A549 (cell line): Measurements from ENCODE around the gene NRXN2. TPM values are rescaled to one million over a fixed set of nuclear protein-coding genes. Genes with fewer than 3 reads are reported as not detected.

Source experiments
- ATAC-seq, 2 experiments: fragments of 200-7000 bp in 1 of 2; fragments of >200 bp in 1 of 2; cut with Nextera tagmentation in 1 of 2; cut with Tn5 transposase in 1 of 2; 3 replicates each; pipeline versions ENCODE4 v1.8.0 to v1.9.1; 2018 to 2020; ENCODE audit warnings: mild to moderate bottlenecking in 1 of 2, moderate library complexity in 1 of 2
- CTCF ChIA-PET: fragments of 300-600 bp; sonication (Branson Sonifier 250); formaldehyde crosslinking; extraction: SDS; loops from one replicate; lab custom pipeline; 2021; ENCODE audit warnings: antibody characterized with exemption, inconsistent platforms; lab: Yijun Ruan, JAX
- POLR2A ChIA-PET: fragments of 350-600 bp; formaldehyde crosslinking; extraction: SDS; loops from one replicate; lab custom pipeline; 2021; ENCODE audit warnings: antibody characterized with exemption, inconsistent platforms; lab: Yijun Ruan, JAX
- DNase-seq, 2 experiments: peaks; one replicate each; pipeline versions ENCODE4 v3.0.0 to v3.0.0-alpha.2; 2011 to 2016; ENCODE audit warnings: low read depth in 1 of 2, low spot score in 1 of 2
- FAIRE-seq: peaks from 2 replicates; lab custom pipeline; 2011; peaks lifted over from hg19 to GRCh38; lab: Jason Lieb, UNC
- H3K27ac ChIP-seq, 2 experiments: fragments of >200 bp; sonication (Bioruptor Twin); formaldehyde crosslinking; 3 replicates each; pipeline ENCODE4 v1.5.1; 2016 to 2017
- H3K4me1 ChIP-seq: fragments of >200 bp; sonication (Bioruptor Twin); formaldehyde crosslinking; 3 replicates; pipeline ENCODE4 v1.6.1; 2016
- H3K4me2 ChIP-seq: fragments of >200 bp; sonication (Bioruptor Twin); formaldehyde crosslinking; 3 replicates; pipeline ENCODE4 v1.6.1; 2016
- H3K4me3 ChIP-seq: fragments of >200 bp; sonication (Bioruptor Twin); formaldehyde crosslinking; 3 replicates; pipeline ENCODE4 v1.5.1; 2016
- H3K9me3 ChIP-seq: fragments of >200 bp; sonication (Bioruptor Twin); formaldehyde crosslinking; 3 replicates; pipeline ENCODE4 v1.6.1; 2016
- CEBPB ChIP-seq, 2 experiments: fragments of >200 bp in 1 of 2; sonication (Bioruptor Twin) in 1 of 2; formaldehyde crosslinking in 1 of 2; IDR thresholded peaks; 2 replicates each; pipeline ENCODE4 v1.6.1; 2012 to 2016
- CHD4 ChIP-seq: fragments of 200-600 bp; sonication (generic); IDR thresholded peaks from 2 replicates; pipeline ENCODE4 v1.6.1; 2016; ENCODE audit warnings: antibody characterized with exemption, mild to moderate bottlenecking, borderline replicate concordance
- EP300 ChIP-seq, 2 experiments: fragments of >200 bp; sonication (Bioruptor Twin); formaldehyde crosslinking; IDR thresholded peaks; 2 replicates in 1 of 2; 3 replicates in 1 of 2; pipeline ENCODE4 v1.6.1; 2016 to 2017
- ESRRA ChIP-seq: fragments of 150-350 bp; IDR thresholded peaks from 2 replicates; pipeline ENCODE4 v1.6.1; 2014; ENCODE audit warnings: mild to moderate bottlenecking, low read length, borderline replicate concordance
- FOSL2 ChIP-seq, 2 experiments: fragments of 450-650 bp in 1 of 2; fragments of >200 bp in 1 of 2; sonication (Bioruptor Twin) in 1 of 2; formaldehyde crosslinking; IDR thresholded peaks; 2 replicates each; pipeline versions ENCODE4 v1.5.0 to v1.6.1; 2016 to 2020; ENCODE audit warnings: mild to moderate bottlenecking in 1 of 2, moderate library complexity in 1 of 2
- HMGXB4 ChIP-seq: fragments of 250-450 bp; sonication (Bioruptor Pico); IDR thresholded peaks from 2 replicates; pipeline ENCODE4 v1.5.0; 2021; ENCODE audit warnings: mild to moderate bottlenecking, moderate library complexity, borderline replicate concordance
- HOXA7 ChIP-seq: fragments of 250-450 bp; sonication (Bioruptor Pico); IDR thresholded peaks from 2 replicates; pipeline ENCODE4 v1.5.0; 2020; ENCODE audit warnings: mild to moderate bottlenecking, moderate library complexity
- HOXB13 ChIP-seq: fragments of 250-450 bp; sonication (Bioruptor Pico); IDR thresholded peaks from 2 replicates; pipeline ENCODE4 v1.5.0; 2020; ENCODE audit warnings: low read depth, mild to moderate bottlenecking, moderate library complexity
- HOXB5 ChIP-seq: fragments of 250-450 bp; sonication (Bioruptor Pico); IDR thresholded peaks from 2 replicates; pipeline ENCODE4 v1.5.0; 2020; ENCODE audit warnings: mild to moderate bottlenecking, moderate library complexity
- JUNB ChIP-seq: fragments of >200 bp; sonication (Bioruptor Twin); formaldehyde crosslinking; IDR thresholded peaks from 2 replicates; pipeline ENCODE4 v1.6.1; 2016
- KDM1A ChIP-seq: fragments of 200-600 bp; sonication (generic); IDR thresholded peaks from 2 replicates; pipeline ENCODE4 v1.6.1; 2016; ENCODE audit warnings: low read depth, mild to moderate bottlenecking
- KDM5A ChIP-seq: fragments of 200-600 bp; sonication (generic); IDR thresholded peaks from 2 replicates; pipeline ENCODE4 v1.6.1; 2016; ENCODE audit warnings: antibody characterized with exemption, mild to moderate bottlenecking
- MYC ChIP-seq: IDR thresholded peaks from 2 replicates; pipeline ENCODE4 v1.6.1; 2012; ENCODE audit warnings: mild to moderate bottlenecking, inconsistent platforms, low read length, improper control_type of control experiment, borderline replicate concordance
- REST ChIP-seq: fragments of 200-600 bp; sonication (generic); IDR thresholded peaks from 2 replicates; pipeline ENCODE4 v1.6.1; 2016; ENCODE audit warnings: antibody characterized with exemption, mild to moderate bottlenecking, moderate library complexity
- RNF2 ChIP-seq: fragments of 200-600 bp; sonication (generic); IDR thresholded peaks from 2 replicates; pipeline ENCODE4 v1.6.1; 2016; ENCODE audit warnings: low read depth, mild to moderate bottlenecking, antibody characterized with exemption, moderate library complexity, borderline replicate concordance
- TFCP2L1 ChIP-seq: fragments of 250-450 bp; sonication (Bioruptor Pico); IDR thresholded peaks from 2 replicates; pipeline ENCODE4 v1.5.0; 2021; ENCODE audit warnings: mild to moderate bottlenecking
- TP53 ChIP-seq: fragments of 250-450 bp; sonication (Bioruptor Pico); IDR thresholded peaks from 2 replicates; pipeline ENCODE4 v1.5.0; 2021; ENCODE audit warnings: mild to moderate bottlenecking, moderate library complexity
- ZC3H11A ChIP-seq: fragments of 450-650 bp; IDR thresholded peaks from 2 replicates; pipeline ENCODE4 v1.6.1; 2014; ENCODE audit warnings: antibody characterized with exemption, mild to moderate bottlenecking
- ZNF302 ChIP-seq: fragments of 250-450 bp; sonication (Bioruptor Pico); IDR thresholded peaks from 2 replicates; pipeline ENCODE4 v1.9.0; 2021; ENCODE audit warnings: inconsistent platforms, mild to moderate bottlenecking, moderate library complexity
- ZSCAN20 ChIP-seq: fragments of 250-450 bp; sonication (Bioruptor Pico); IDR thresholded peaks from 2 replicates; pipeline ENCODE4 v1.8.0; 2022; ENCODE audit warnings: mild to moderate bottlenecking, moderate library complexity
- WGBS: methylation state at CpG from one replicate; pipeline ENCODE4 v1.1.6; 2017; ENCODE audit errors: missing lambda C conversion rate; 5-methylcytosine and 5-hydroxymethylcytosine counted together
- polyA plus RNA-seq, 4 experiments: library from polyadenylated mRNA; depleted of rRNA in 3 of 4; stranded (reverse); fragments of >200 nt; fragmentation: RNase III in 1 of 4; extraction: RNeasy Plus Mini Kit Qiagen cat#74134 plus additional on column Dnase treatment in 1 of 4; gene quantifications; 2 replicates in 3 of 4; 3 replicates in 1 of 4; pipeline ENCODE4 v1.2.3, GENCODE V29; 2011 to 2017

Gene NRXN2
- polyA plus RNA-seq, 2 of the 4 experiments (the other 2 are of a cell fraction), result 0.04 TPM; not detected in 1

- H3K9me3 ChIP-seq, result no peaks in the 10 kb centered on the region
- ATAC-seq (no peak), DNase-seq (no peak), FAIRE-seq (no peak)
- POLR2A ChIA-PET, result no interaction called here
- H3K4me2 ChIP-seq, result no peak overlapping the region
- H3K27ac ChIP-seq, result no peak overlapping the region
- TF ChIP-seq RNF2 (no peak), CHD4 (no peak), ESRRA (no peak), KDM5A (no peak), ZC3H11A (no peak), HMGXB4 (CRISPR knock-in tag) (no peak), MYC (no peak), HOXB5 (CRISPR knock-in tag) (no peak), EP300 (IDR thresholded peaks at IDR 0.05) (no peak), CEBPB (IDR thresholded peaks at IDR 0.05) (no peak)
- peaks cover 10% of the 10 kb centered on the region for H3K4me1 ChIP-seq
- CTCF ChIA-PET, result interaction anchor here (2.1 kb wide), 1 partner anchor 122 kb away, joined by 6 read pairs; no protein-coding TSS in a partner anchor
- H3K4me3 ChIP-seq, result no peak overlapping the region
- WGBS, result 79% methylated on average over 11 of the region's 11 CpGs
Observed at GRCh38 chr11:64571050-64571409, 152.0 kb downstream of the NRXN2 start.

GRCh38 chr11:64570341-64570740 is 152.7 kb downstream of the NRXN2 start:
- no peaks in the 10 kb centered on the region for H3K9me3 ChIP-seq
- ATAC-seq, result no peak
- no peak overlapping the region for H3K4me3 ChIP-seq
- WGBS, result 89% methylated on average over 3 of the region's 3 CpGs
- no peak overlapping the region for H3K4me2 ChIP-seq
- no peak for FAIRE-seq
- TF ChIP-seq JUNB, result no peak
- TF ChIP-seq REST, result no peak
- no peak for TF ChIP-seq FOSL2 (IDR thresholded peaks at IDR 0.05)
- TF ChIP-seq FOSL2 (CRISPR knock-in tag; IDR thresholded peaks at IDR 0.05), result no peak
- TF ChIP-seq TFCP2L1 (CRISPR knock-in tag), result no peak
- no peak for TF ChIP-seq ZSCAN20 (CRISPR knock-in tag)
- no peak for TF ChIP-seq HOXB13 (CRISPR knock-in tag)
- TF ChIP-seq HMGXB4 (CRISPR knock-in tag), result no peak
- no peak for TF ChIP-seq HOXA7 (CRISPR knock-in tag)
- no peak for TF ChIP-seq KDM1A
- TF ChIP-seq ZNF302 (CRISPR knock-in tag), result no peak
- no peak for TF ChIP-seq TP53 (CRISPR knock-in tag)
- TF ChIP-seq, all 56 proteins: peak for 0
- POLR2A ChIA-PET, result no interaction called here
- Histone ChIP-seq H3K27ac (no peak overlapping the region), H3K4me1 (peaks cover 13% of the 10 kb centered on the region)
- CTCF ChIA-PET, result interaction anchor here (2.1 kb wide), 1 partner anchor 121 kb away, joined by 6 read pairs; no protein-coding TSS in a partner anchor
- DNase-seq, result no peak
